IMR-90 (cell line): ENCODE measurements around the gene THRB. TPM values are rescaled to one million over a fixed set of nuclear protein-coding genes. Genes with fewer than 3 reads are reported as not detected.

ENCODE experiments used
- ATAC-seq: fragments of 200-7000 bp; cut with Tn5 transposase; 2 replicates; pipeline ENCODE4 v1.9.1; 2020; ENCODE audit warnings: low read depth, mild to moderate bottlenecking, moderate library complexity
- BruUV-seq: library from RNA; stranded (reverse); fragments of 400-500 nt; replicated peaks from 2 replicates; lab custom pipeline; 2021; lab: Mats Ljungman, UMichigan
- CTCF ChIA-PET: fragments of 300-600 bp; formaldehyde crosslinking; extraction: SDS; loops from one replicate; lab custom pipeline; 2021; ENCODE audit warnings: antibody characterized with exemption; lab: Yijun Ruan, JAX
- POLR2A ChIA-PET: fragments of 300-600 bp; sonication (Branson Sonifier 250); formaldehyde crosslinking; loops from one replicate; lab custom pipeline; 2022; ENCODE audit warnings: antibody characterized with exemption; ENCODE audit not compliant: unreplicated experiment; lab: Charles Lee
- DNase-seq: peaks from one replicate; pipeline ENCODE4 v3.0.0; 2013
- H2AFZ ChIP-seq: replicated peaks from 2 replicates; pipeline ENCODE3; 2013; ENCODE audit warnings: low read length, mild to moderate bottlenecking; ENCODE audit not compliant: poor library complexity
- H2AK5ac ChIP-seq: 2 replicates; pipeline ENCODE4 v1.6.1; 2013; ENCODE audit warnings: low read depth, low read length, inconsistent platforms
- H2AK9ac ChIP-seq: replicated peaks from 2 replicates; pipeline ENCODE3; 2013; ENCODE audit warnings: mild to moderate bottlenecking, low read depth, low read length, moderate library complexity; ENCODE audit not compliant: poor library complexity
- H2BK120ac ChIP-seq: 2 replicates; pipeline ENCODE4 v1.6.1; 2013; ENCODE audit warnings: low read depth, low read length, inconsistent platforms
- H2BK15ac ChIP-seq: 3 replicates; pipeline ENCODE4 v1.6.1; 2013; ENCODE audit warnings: low read depth, low read length, inconsistent platforms
- H2BK20ac ChIP-seq: 2 replicates; pipeline ENCODE4 v1.6.1; 2013; ENCODE audit warnings: low read depth, mild to moderate bottlenecking, inconsistent platforms, low read length, moderate library complexity
- H2BK5ac ChIP-seq: 2 replicates; pipeline ENCODE4 v1.6.1; 2013; ENCODE audit warnings: mild to moderate bottlenecking, low read depth, low read length, inconsistent platforms; ENCODE audit not compliant: poor library complexity, severe bottlenecking
- H3K14ac ChIP-seq: replicated peaks from 2 replicates; pipeline ENCODE4 v1.6.1; 2013; ENCODE audit warnings: low read depth, low read length, inconsistent platforms
- H3K18ac ChIP-seq: 2 replicates; pipeline ENCODE4 v1.6.1; 2013; ENCODE audit warnings: low read depth, low read length, control low read depth
- H3K23ac ChIP-seq: 2 replicates; pipeline ENCODE4 v1.6.1; 2013; ENCODE audit warnings: low read depth, low read length, inconsistent platforms
- H3K27ac ChIP-seq: 2 replicates; pipeline ENCODE4 v1.5.1; 2013; ENCODE audit warnings: mild to moderate bottlenecking, control low read depth, low read length; ENCODE audit not compliant: insufficient read depth
- H3K27me3 ChIP-seq: 2 replicates; pipeline ENCODE4 v1.6.1; 2013; ENCODE audit warnings: low read length; ENCODE audit not compliant: control insufficient read depth, insufficient read depth
- H3K36me3 ChIP-seq: 2 replicates; pipeline ENCODE4 v1.6.1; 2013; ENCODE audit warnings: low read length, mixed read lengths; ENCODE audit not compliant: control insufficient read depth, insufficient read depth
- H3K4ac ChIP-seq: 2 replicates; pipeline ENCODE4 v1.6.1; 2013; ENCODE audit warnings: low read depth, low read length, inconsistent platforms
- H3K4me1 ChIP-seq: 2 replicates; pipeline ENCODE4 v1.6.1; 2013; ENCODE audit warnings: low read length, mixed read lengths; ENCODE audit not compliant: control insufficient read depth, insufficient read depth
- H3K4me2 ChIP-seq: 2 replicates; pipeline ENCODE4 v1.6.1; 2013; ENCODE audit warnings: low read depth, mild to moderate bottlenecking, control low read depth, low read length, moderate library complexity
- H3K4me3 ChIP-seq: 2 replicates; pipeline ENCODE4 v1.5.1; 2013; ENCODE audit warnings: low read depth, mild to moderate bottlenecking, control low read depth, low read length, moderate library complexity; ENCODE audit not compliant: insufficient read depth
- H3K56ac ChIP-seq: 2 replicates; pipeline ENCODE4 v1.6.1; 2013; ENCODE audit warnings: low read length, inconsistent platforms; ENCODE audit not compliant: insufficient read depth; ENCODE audit errors: extremely low read depth
- H3K79me1 ChIP-seq, 2 experiments: 2 replicates each; pipeline ENCODE4 v1.6.1; 2013; ENCODE audit warnings: low read length in 2 of 2, inconsistent platforms in 1 of 2, low read depth in 1 of 2
- H3K9ac ChIP-seq: 2 replicates; pipeline ENCODE4 v1.6.1; 2013; ENCODE audit warnings: low read depth, low read length, control low read depth
- H3K9me1 ChIP-seq: 2 replicates; pipeline ENCODE4 v1.6.1; 2013; ENCODE audit warnings: low read length, inconsistent platforms; ENCODE audit not compliant: insufficient read depth
- H3K9me3 ChIP-seq: 2 replicates; pipeline ENCODE4 v1.6.1; 2013; ENCODE audit warnings: low read length; ENCODE audit not compliant: control insufficient read depth, insufficient read depth
- H4K20me1 ChIP-seq: 2 replicates; pipeline ENCODE4 v1.6.1; 2013; ENCODE audit warnings: low read length, inconsistent platforms; ENCODE audit not compliant: insufficient read depth
- H4K5ac ChIP-seq: 2 replicates; pipeline ENCODE4 v1.6.1; 2013; ENCODE audit warnings: mild to moderate bottlenecking, low read depth, low read length, control low read depth
- H4K8ac ChIP-seq, 2 experiments: 2 replicates each; pipeline ENCODE4 v1.6.1; 2013; ENCODE audit warnings: low read depth in 2 of 2, low read length in 2 of 2, control low read depth in 1 of 2, inconsistent platforms in 1 of 2
- H4K91ac ChIP-seq: 2 replicates; pipeline ENCODE4 v1.6.1; 2013; ENCODE audit warnings: low read depth, low read length, inconsistent platforms; ENCODE audit not compliant: insufficient read depth
- BHLHE40 ChIP-seq: fragments of 150-350 bp; IDR thresholded peaks from 2 replicates; pipeline ENCODE4 v1.6.1; 2016; ENCODE audit warnings: mild to moderate bottlenecking, low read depth, low read length
- CHD1 ChIP-seq: IDR thresholded peaks from 2 replicates; pipeline ENCODE4 v1.6.1; 2012; ENCODE audit warnings: low read depth, low read length, improper control_type of control experiment
- MAFK ChIP-seq: IDR thresholded peaks from 2 replicates; pipeline ENCODE4 v1.6.1; 2012; ENCODE audit warnings: low read depth, low read length, improper control_type of control experiment
- MAZ ChIP-seq: IDR thresholded peaks from 2 replicates; pipeline ENCODE4 v1.6.1; 2012; ENCODE audit warnings: low read depth, mild to moderate bottlenecking, low read length, improper control_type of control experiment, moderate library complexity, borderline replicate concordance
- MXI1 ChIP-seq: IDR thresholded peaks from 2 replicates; pipeline ENCODE4 v1.6.1; 2012; ENCODE audit warnings: low read depth, mild to moderate bottlenecking, low read length, moderate library complexity, borderline replicate concordance
- POLR2A ChIP-seq: IDR thresholded peaks from 2 replicates; pipeline ENCODE4 v1.6.1; 2012; ENCODE audit warnings: mild to moderate bottlenecking, low read depth, low read length
- RFX5 ChIP-seq: IDR thresholded peaks from 2 replicates; pipeline ENCODE4 v1.8.0; 2012; ENCODE audit warnings: low read depth, mild to moderate bottlenecking, low read length, moderate library complexity
- WGBS, 2 experiments: methylation state at CpG; one replicate each; pipeline versions ENCODE4 v1.1.5 to v1.1.7; 2013; ENCODE audit warnings: missing lambda C conversion rate in 2 of 2; ENCODE audit not compliant: insufficient read length in 1 of 2; ENCODE audit errors: extremely low coverage in 2 of 2; 5-methylcytosine and 5-hydroxymethylcytosine counted together
- dilution Hi-C: fragments of 300-500 bp; cut with HindIII; formaldehyde crosslinking; loops from one replicate; pipeline ENCODE4 v1.14.3; 2018; ENCODE audit warnings: low sequenced_read_pairs; ENCODE audit not compliant: unreplicated experiment
- in situ Hi-C: fragments of 300-500 bp; cut with MboI; formaldehyde crosslinking; loops from 3 replicates; pipeline ENCODE4 v1.14.3; 2019; ENCODE audit warnings: low sequenced_read_pairs, inconsistent platforms, mixed read lengths
- intact Hi-C: fragments of 100-400 bp; cut with micrococcal nuclease; formaldehyde crosslinking; loops from 2 replicates; pipeline ENCODE4 v1.10.0; 2022
- polyA plus RNA-seq, 3 experiments: library from polyadenylated mRNA; depleted of rRNA; stranded (reverse); fragments of >200 nt; gene quantifications; 2 replicates each; pipeline ENCODE4 v1.2.3, GENCODE V29; 2012; ENCODE audit warnings: low replicate concordance in 1 of 3
- total RNA-seq: library from RNA; depleted of rRNA; stranded (reverse); fragments of >200 nt; gene quantifications from 2 replicates; pipeline ENCODE4 v1.2.3, GENCODE V29; 2012
- TF ChIP-seq, protein P1 (sequence below): fragments of 150-350 bp; IDR thresholded peaks from 2 replicates; pipeline ENCODE4 v1.6.1; 2016; ENCODE audit warnings: low read depth, mild to moderate bottlenecking, low read length, moderate library complexity, borderline replicate concordance

The THRB gene
- total and polyA plus RNA-seq, 2 of the 4 experiments (the other 2 are of a cell fraction), result under 0.01 TPM; not detected in 1

DNA sequence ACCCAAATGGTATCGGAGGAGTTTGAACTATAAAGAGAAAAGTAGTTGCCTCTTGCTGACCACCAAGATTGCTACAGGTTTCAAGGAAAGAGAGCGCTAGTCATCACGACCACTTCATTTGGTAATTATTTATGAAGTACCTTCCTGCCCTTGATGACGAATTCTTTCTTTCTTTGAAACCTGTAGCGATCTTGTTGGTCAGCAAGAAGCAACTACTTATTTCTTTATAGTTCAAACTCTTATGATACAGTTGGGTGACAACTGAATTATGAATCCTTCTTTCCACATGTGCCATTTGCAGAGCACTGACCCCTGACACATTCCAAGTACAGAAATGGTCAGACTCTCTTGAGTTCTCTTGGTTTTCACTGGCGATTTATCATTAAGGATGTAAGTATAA is 46.8 kb downstream of the THRB start:
- dilution Hi-C loops, result no loop called here
- Histone ChIP-seq H3K4ac (no peak overlapping the region), H2BK15ac (no peak overlapping the region), H2AK5ac (no peak overlapping the region), H3K36me3 (no peaks in the 10 kb centered on the region), H3K9me1 (no peaks in the 10 kb centered on the region), H3K56ac (no peak overlapping the region), H4K8ac (no peak overlapping the region), H3K14ac (no peak overlapping the region), H4K91ac (no peak overlapping the region), H3K4me3 (no peak overlapping the region), H3K27ac (no peak overlapping the region), H3K9ac (no peak overlapping the region), H3K4me1 (no peaks in the 10 kb centered on the region), H3K23ac (no peak overlapping the region), H4K20me1 (no peaks in the 10 kb centered on the region), H2AFZ (no peak overlapping the region), H2BK20ac (no peak overlapping the region), H2AK9ac (no peak overlapping the region), H3K79me1 (no peaks in the 10 kb centered on the region), H3K9me3 (no peaks in the 10 kb centered on the region), H4K5ac (no peak overlapping the region), H2BK120ac (no peak overlapping the region), H3K18ac (no peak overlapping the region), H3K27me3 (no peaks in the 10 kb centered on the region), H3K4me2 (no peak overlapping the region), H2BK5ac (no peak overlapping the region)
- in situ Hi-C loops, result no loop called here
- DNase-seq, result no peak
- intact Hi-C loops, result no loop called here
- ChIA-PET POLR2A (no interaction called here), CTCF (no interaction called here)
- no CpG with 5 or more reads among the region's 6 CpGs for WGBS, 2 experiments
- TF ChIP-seq, protein P1, sequence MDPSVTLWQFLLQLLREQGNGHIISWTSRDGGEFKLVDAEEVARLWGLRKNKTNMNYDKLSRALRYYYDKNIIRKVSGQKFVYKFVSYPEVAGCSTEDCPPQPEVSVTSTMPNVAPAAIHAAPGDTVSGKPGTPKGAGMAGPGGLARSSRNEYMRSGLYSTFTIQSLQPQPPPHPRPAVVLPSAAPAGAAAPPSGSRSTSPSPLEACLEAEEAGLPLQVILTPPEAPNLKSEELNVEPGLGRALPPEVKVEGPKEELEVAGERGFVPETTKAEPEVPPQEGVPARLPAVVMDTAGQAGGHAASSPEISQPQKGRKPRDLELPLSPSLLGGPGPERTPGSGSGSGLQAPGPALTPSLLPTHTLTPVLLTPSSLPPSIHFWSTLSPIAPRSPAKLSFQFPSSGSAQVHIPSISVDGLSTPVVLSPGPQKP, result no peak
- TF ChIP-seq POLR2A, result no peak
- no peak for TF ChIP-seq CHD1
- no peak for TF ChIP-seq MXI1
- TF ChIP-seq RFX5, result no peak
- TF ChIP-seq MAZ, result no peak
- TF ChIP-seq BHLHE40, result no peak
- TF ChIP-seq MAFK, result no peak
- no TSS peak for BruUV-seq
- no peak for ATAC-seq
